22Rv1 (cell line): ENCODE measurements around the gene USP3.

Experiments used
- ZFX ChIP-seq: fragments of 450-650 bp; IDR thresholded peaks from 2 replicates; pipeline ENCODE4 v1.6.1; 2017; ENCODE audit warnings: antibody characterized with exemption, borderline replicate concordance
- TF ChIP-seq, protein P1 (sequence below): fragments of 450-650 bp; IDR thresholded peaks from 2 replicates; pipeline ENCODE4 v1.5.1; 2017; ENCODE audit warnings: mild to moderate bottlenecking

DNA sequence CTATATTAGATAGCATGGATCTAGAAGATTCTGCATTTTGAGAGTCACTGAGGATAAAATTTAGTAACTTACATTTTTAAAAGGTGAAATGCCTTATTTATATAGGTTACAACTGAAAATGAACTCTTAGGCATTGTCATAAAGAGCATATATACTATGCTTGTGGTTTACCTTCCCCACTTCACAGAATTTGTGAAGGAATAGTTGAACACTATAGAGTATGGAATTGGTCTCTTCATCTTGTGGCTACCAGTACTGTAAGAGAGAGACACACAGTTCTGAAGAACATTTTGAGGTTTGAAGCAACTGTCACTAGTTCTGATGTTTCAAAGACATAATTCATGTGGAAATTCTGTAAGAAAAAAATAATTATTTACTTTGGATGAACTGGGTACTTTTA is 51.1 kb downstream of the USP3 start:
- TF ChIP-seq, protein P1, sequence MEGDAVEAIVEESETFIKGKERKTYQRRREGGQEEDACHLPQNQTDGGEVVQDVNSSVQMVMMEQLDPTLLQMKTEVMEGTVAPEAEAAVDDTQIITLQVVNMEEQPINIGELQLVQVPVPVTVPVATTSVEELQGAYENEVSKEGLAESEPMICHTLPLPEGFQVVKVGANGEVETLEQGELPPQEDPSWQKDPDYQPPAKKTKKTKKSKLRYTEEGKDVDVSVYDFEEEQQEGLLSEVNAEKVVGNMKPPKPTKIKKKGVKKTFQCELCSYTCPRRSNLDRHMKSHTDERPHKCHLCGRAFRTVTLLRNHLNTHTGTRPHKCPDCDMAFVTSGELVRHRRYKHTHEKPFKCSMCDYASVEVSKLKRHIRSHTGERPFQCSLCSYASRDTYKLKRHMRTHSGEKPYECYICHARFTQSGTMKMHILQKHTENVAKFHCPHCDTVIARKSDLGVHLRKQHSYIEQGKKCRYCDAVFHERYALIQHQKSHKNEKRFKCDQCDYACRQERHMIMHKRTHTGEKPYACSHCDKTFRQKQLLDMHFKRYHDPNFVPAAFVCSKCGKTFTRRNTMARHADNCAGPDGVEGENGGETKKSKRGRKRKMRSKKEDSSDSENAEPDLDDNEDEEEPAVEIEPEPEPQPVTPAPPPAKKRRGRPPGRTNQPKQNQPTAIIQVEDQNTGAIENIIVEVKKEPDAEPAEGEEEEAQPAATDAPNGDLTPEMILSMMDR: no peak
- TF ChIP-seq ZFX: no peak
